OCI-LY3 (cell line): Measurements from ENCODE around the gene CMTR2.

Source experiments
- CTCF ChIP-seq: fragments of 200-600, 300-600 bp; sonication (generic); IDR thresholded peaks from 2 replicates; pipeline ENCODE4 v1.5.1; 2014; ENCODE audit warnings: antibody characterized with exemption, low read length, low read depth
- EZH2phosphoT487 ChIP-seq: fragments of 200-600 bp; shearing (Covaris generic); IDR thresholded peaks from 2 replicates; pipeline ENCODE4 v1.6.1; 2018; ENCODE audit warnings: antibody characterized with exemption, mixed run types, low read depth

- TF ChIP-seq CTCF (no peak), EZH2phosphoT487 (no peak)
Observed at GRCh38 chr16:71303938-71304337, 14.7 kb upstream of the CMTR2 start.
